ENCODE results near the gene KIAA1328.

- TF ChIP-seq POLR2A (IDR thresholded peaks at IDR 0.05) (no peak), CTCF (IDR thresholded peaks at IDR 0.05) (no peak)
Measured at GRCh38 chr18:37175727-37176620, 347.0 kb downstream of the KIAA1328 start.

Data from Peyer's patch (tissue), 4 donors.